Measurements from ENCODE around the gene HSPB1.
"Not testable (repeated sequence)": the region's sequence is repeated elsewhere in the genome, so short reads cannot be mapped to it uniquely, and the experiment has no call there.

HSPB1 gene

GRCh38 chr7:76333511-76334101 lies 31.1 kb downstream of the HSPB1 start:
- DNase-seq (ENCODE audit: low read depth), result no peak

GRCh38 chr7:76334320-76334967 lies 32.0 kb downstream of the HSPB1 start:
- no peak for DNase-seq (ENCODE audit: low read depth)

GRCh38 chr7:76335417-76335816 lies 32.9 kb downstream of the HSPB1 start:
- not testable (repeated sequence) for DNase-seq (ENCODE audit: low read depth)

GRCh38 chr7:76336094-76336493 lies 33.6 kb downstream of the HSPB1 start:
- DNase-seq (ENCODE audit: low read depth), result no peak

GRCh38 chr7:76337147-76337546 lies 34.7 kb downstream of the HSPB1 start:
- no peak for DNase-seq (ENCODE audit: low read depth)

- no peak for DNase-seq (ENCODE audit: low read depth)
These were observed 36.0 kb downstream of the HSPB1 start for GRCh38 chr7:76338298-76339084.

- DNase-seq (ENCODE audit: low read depth), result no peak
These were observed 38.2 kb downstream of the HSPB1 start for GRCh38 chr7:76340617-76341131.

GRCh38 chr7:76342222-76342621 lies 39.7 kb downstream of the HSPB1 start:
- no peak for DNase-seq (ENCODE audit: low read depth)

GRCh38 chr7:76343294-76343930 lies 40.9 kb downstream of the HSPB1 start:
- DNase-seq (ENCODE audit: low read depth), result no peak

GRCh38 chr7:76343931-76344321 lies 41.5 kb downstream of the HSPB1 start:
- no peak for DNase-seq (ENCODE audit: low read depth)

GRCh38 chr7:76346097-76346496 lies 43.6 kb downstream of the HSPB1 start:
- no peak for DNase-seq (ENCODE audit: low read depth)

- DNase-seq (ENCODE audit: low read depth), result no peak
These were observed 44.3 kb downstream of the HSPB1 start for GRCh38 chr7:76346778-76347177.

GRCh38 chr7:76347710-76348109 lies 45.2 kb downstream of the HSPB1 start:
- no peak for DNase-seq (ENCODE audit: low read depth)

- DNase-seq (ENCODE audit: low read depth), result no peak
These were observed 46.9 kb downstream of the HSPB1 start for GRCh38 chr7:76349313-76349885.

- DNase-seq (ENCODE audit: low read depth), result no peak
These were observed 48.9 kb downstream of the HSPB1 start for GRCh38 chr7:76351372-76351771.

GRCh38 chr7:76352193-76352592 lies 49.7 kb downstream of the HSPB1 start:
- no peak for DNase-seq (ENCODE audit: low read depth)

GRCh38 chr7:76353744-76354143 lies 51.3 kb downstream of the HSPB1 start:
- no peak for DNase-seq (ENCODE audit: low read depth)
